HG03139 (cell line): Measurements from ENCODE around the gene F12.

Experiments
- ATAC-seq: cut with Tn5 transposase; IDR thresholded peaks from one replicate; pipeline ENCODE4 v1.9.1; 2021; ENCODE audit not compliant: unreplicated experiment

The F12 gene

GRCh38 chr5:177446200-177447065 lies 37.1 kb upstream of the F12 start, which contains the start of gene PRR7:
Gene PRR7, plus strand, starts transcription at chr5:177446814. Its CDS starts 8,254 bp downstream, at chr5:177455068.
- ATAC-seq, result peak; percentile 44

- no peak for ATAC-seq
These were observed 36.5 kb upstream of the F12 start for GRCh38 chr5:177445917-177446199.

- no peak for ATAC-seq
These were observed 35.9 kb upstream of the F12 start for GRCh38 chr5:177445052-177445916.

GRCh38 chr5:177444106-177445051 lies 35.0 kb upstream of the F12 start:
- no peak for ATAC-seq

- ATAC-seq, result no peak
These were observed 34.0 kb upstream of the F12 start for GRCh38 chr5:177443144-177443983.

- ATAC-seq, result no peak
These were observed 32.9 kb upstream of the F12 start for GRCh38 chr5:177442066-177442826.

GRCh38 chr5:177440990-177441780 lies 31.8 kb upstream of the F12 start:
- ATAC-seq, result no peak

- no peak for ATAC-seq
These were observed 31.0 kb upstream of the F12 start for GRCh38 chr5:177440211-177440989.

GRCh38 chr5:177439518-177440053 lies 30.2 kb upstream of the F12 start:
- no peak for ATAC-seq

- ATAC-seq, result no peak
These were observed 29.1 kb upstream of the F12 start for GRCh38 chr5:177438468-177438867.

- no peak for ATAC-seq
These were observed 28.3 kb upstream of the F12 start for GRCh38 chr5:177437623-177438022.

GRCh38 chr5:177435847-177436536 lies 26.6 kb upstream of the F12 start:
- no peak for ATAC-seq

GRCh38 chr5:177434942-177435738 lies 25.8 kb upstream of the F12 start:
- ATAC-seq, result no peak

- ATAC-seq, result no peak
These were observed 25.1 kb upstream of the F12 start for GRCh38 chr5:177434437-177434836.

GRCh38 chr5:177433658-177434217 lies 24.4 kb upstream of the F12 start:
- no peak for ATAC-seq
